Activated B cell treated with CpG ODN at 0.5 μM for 24 hours (primary cell): ENCODE results near the gene RFX6. TPM values are rescaled to one million over a fixed set of nuclear protein-coding genes. Genes with fewer than 3 reads are reported as not detected.
A peak's percentile ranks its signal among the peaks of the same experiment; 100 is the strongest.
"Not testable (repeated sequence)": the region's sequence is repeated elsewhere in the genome, so short reads cannot be mapped to it uniquely, and the experiment has no call there.

Source experiments
- ATAC-seq: fragments of 200-7000 bp; cut with Tn5 transposase; one replicate; pipeline ENCODE4 v1.10.0; 2021; ENCODE audit warnings: low read depth, mild to moderate bottlenecking, moderate library complexity
- CTCF ChIA-PET: fragments of 350-600 bp; sonication (Branson Sonifier 250); formaldehyde crosslinking; loops from one replicate; lab custom pipeline; 2021; ENCODE audit warnings: antibody characterized with exemption; lab: Charles Lee
- POLR2A ChIA-PET: fragments of 350-600 bp; sonication (Branson Sonifier 250); formaldehyde crosslinking; loops from one replicate; lab custom pipeline; 2021; ENCODE audit warnings: antibody characterized with exemption; lab: Charles Lee
- DNase-seq: peaks from one replicate; pipeline ENCODE4 v3.0.0; 2022
- H3K27ac Mint-ChIP-seq: one replicate; pipeline ENCODE4 v1.8.0; 2020; ENCODE audit warnings: mixed read lengths
- H3K27me3 Mint-ChIP-seq: one replicate; pipeline ENCODE4 v1.8.0; 2021; ENCODE audit warnings: mixed read lengths
- H3K36me3 Mint-ChIP-seq: one replicate; pipeline ENCODE4 v1.8.0; 2021; ENCODE audit warnings: low read depth, mixed read lengths
- H3K4me1 Mint-ChIP-seq: one replicate; pipeline ENCODE4 v1.8.0; 2021; ENCODE audit warnings: mixed read lengths
- H3K4me3 Mint-ChIP-seq: one replicate; pipeline ENCODE4 v1.8.0; 2020; ENCODE audit warnings: mild to moderate bottlenecking, mixed read lengths
- H3K9me3 Mint-ChIP-seq: one replicate; pipeline ENCODE4 v1.8.0; 2020; ENCODE audit warnings: mixed read lengths
- CTCF ChIP-seq: fragments of 200-600 bp; IDR thresholded peaks from one replicate; pipeline ENCODE4 v1.8.0; 2022; ENCODE audit warnings: antibody characterized with exemption, mild to moderate bottlenecking
- intact Hi-C: fragments of 100-400 bp; cut with micrococcal nuclease; formaldehyde crosslinking; loops from one replicate; pipeline ENCODE4 v1.15.1; 2024
- total RNA-seq: library from RNA; stranded (reverse); gene quantifications from 2 replicates; pipeline ENCODE4 v1.2.3, GENCODE V29; 2022

The RFX6 gene
- total RNA-seq, result not detected in 2 replicates

DNA sequence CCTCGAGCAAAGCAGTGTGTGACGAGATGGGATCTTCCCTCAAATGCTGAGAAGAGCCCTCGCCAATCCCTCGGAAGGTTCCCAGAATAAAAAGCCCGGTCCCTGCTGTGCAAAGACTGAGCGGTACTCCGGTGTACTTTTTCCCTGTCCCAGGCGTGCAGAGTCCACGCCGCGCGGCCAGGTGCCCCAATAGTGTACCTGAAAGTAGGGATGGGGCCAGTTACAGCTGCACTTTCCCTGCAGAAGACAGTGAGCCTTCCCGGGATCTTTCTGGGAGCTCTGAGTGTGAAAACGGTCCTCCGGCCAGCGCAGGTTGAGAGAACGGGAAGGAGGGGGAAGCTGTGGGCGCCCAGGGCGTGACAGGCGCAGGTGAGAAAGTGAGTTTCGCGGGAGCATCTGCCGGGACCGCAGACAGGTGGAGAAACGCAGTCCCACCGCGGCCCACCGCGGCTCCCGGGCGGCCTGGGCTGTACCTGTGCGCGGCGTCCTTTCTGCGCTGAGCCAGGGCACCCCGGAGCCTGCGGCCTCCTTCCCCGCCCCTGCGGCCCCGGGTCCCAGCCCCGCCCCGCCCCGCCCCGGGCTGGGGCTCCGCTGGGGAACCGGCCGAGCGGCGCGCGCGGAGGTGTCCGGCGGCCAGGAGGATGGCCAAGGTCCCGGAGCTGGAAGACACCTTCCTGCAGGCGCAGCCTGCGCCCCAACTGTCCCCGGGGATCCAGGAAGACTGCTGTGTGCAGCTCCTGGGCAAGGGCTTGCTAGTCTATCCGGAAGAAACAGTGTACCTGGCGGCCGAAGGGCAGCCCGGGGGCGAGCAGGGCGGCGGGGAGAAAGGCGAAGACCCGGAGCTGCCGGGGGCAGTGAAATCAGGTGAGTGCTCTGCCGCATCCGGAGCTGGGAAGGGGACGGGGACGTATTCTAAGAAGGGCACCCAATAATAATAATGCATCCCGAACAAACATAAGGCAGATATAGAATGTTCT lies at the start of gene RFX6:
Gene RFX6 (plus strand): TSS at position 608 of the 977 bp plus-strand sequence. CDS start 34 bp downstream, at position 642.
- no peak for ATAC-seq
- H3K9me3 Mint-ChIP-seq, result peaks cover 6% of the 10 kb centered on the region
- H3K4me3 Mint-ChIP-seq, result peak within 1 kb of the TSS; percentile 61
- ChIA-PET CTCF (no interaction called here), POLR2A (no interaction called here)
- peaks cover 12% of the 10 kb centered on the region for H3K4me1 Mint-ChIP-seq
- H3K36me3 Mint-ChIP-seq, result no peaks in the 10 kb centered on the region
- intact Hi-C loops, result no loop called here
- H3K27me3 Mint-ChIP-seq, result peaks cover 27% of the 10 kb centered on the region
- H3K27ac Mint-ChIP-seq, result no peak within 1 kb of the TSS
- DNase-seq, result no peak
- no peak for TF ChIP-seq CTCF

DNA sequence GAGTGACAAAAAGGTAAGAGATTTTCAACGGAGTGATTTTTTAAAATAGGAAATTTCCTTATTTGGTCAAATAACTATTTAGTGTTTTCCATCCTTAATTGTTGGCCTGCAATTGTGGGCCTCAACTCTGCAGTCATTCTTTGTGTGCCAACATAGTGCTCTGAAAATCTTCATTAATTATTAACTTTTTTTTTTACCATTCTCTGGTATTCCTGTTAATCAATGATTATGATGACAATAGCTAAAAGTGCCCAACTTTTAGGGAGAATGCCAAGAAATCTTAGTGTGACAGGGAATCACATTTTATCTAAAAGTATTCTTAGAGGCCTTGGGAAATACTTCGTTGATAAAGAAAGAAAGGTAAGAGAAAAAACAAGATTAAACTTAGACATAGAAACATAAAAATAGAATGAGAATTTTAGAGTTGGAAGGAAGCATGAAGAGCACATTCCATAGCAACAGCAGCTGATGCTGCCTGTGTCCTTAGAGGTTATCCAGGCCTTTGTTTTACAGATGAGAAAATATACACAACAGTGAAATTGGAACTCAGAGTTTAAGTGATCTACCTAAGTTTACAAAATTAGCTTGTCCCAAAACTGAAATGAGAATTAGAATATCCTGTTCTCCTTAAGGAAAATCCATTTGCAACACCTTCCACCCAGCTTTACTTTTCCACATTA lies 49.3 kb upstream of the RFX6 start:
- peaks cover 9% of the 10 kb centered on the region for H3K9me3 Mint-ChIP-seq
- CTCF ChIA-PET, result no interaction called here
- intact Hi-C loops, result no loop called here
- DNase-seq (no peak), ATAC-seq (no peak)
- H3K36me3 Mint-ChIP-seq, result no peaks in the 10 kb centered on the region
- H3K27me3 Mint-ChIP-seq, result no peaks in the 10 kb centered on the region
- POLR2A ChIA-PET, result no interaction called here
- no peak overlapping the region for H3K4me3 Mint-ChIP-seq
- no peaks in the 10 kb centered on the region for H3K4me1 Mint-ChIP-seq
- no peak overlapping the region for H3K27ac Mint-ChIP-seq
- no peak for TF ChIP-seq CTCF

- POLR2A ChIA-PET, result no interaction called here
- H3K4me3 Mint-ChIP-seq, result no peak within 1 kb of the TSS
- H3K9me3 Mint-ChIP-seq, result peaks cover 3% of the 10 kb centered on the region
- no peak for ATAC-seq
- no peak for TF ChIP-seq CTCF
- DNase-seq, result no peak
- H3K4me1 Mint-ChIP-seq, result no peaks in the 10 kb centered on the region
- H3K27ac Mint-ChIP-seq, result no peak within 1 kb of the TSS
- no peaks in the 10 kb centered on the region for H3K36me3 Mint-ChIP-seq
- intact Hi-C loops, result no loop called here
- CTCF ChIA-PET, result no interaction called here
- H3K27me3 Mint-ChIP-seq, result no peaks in the 10 kb centered on the region
Observed at GRCh38 chr6:116828983-116829382, 48.1 kb upstream of the RFX6 start, which contains the start of gene GPRC6A. Gene GPRC6A, minus strand, starts transcription at chr6:116829083. Its CDS starts 70 bp downstream, at chr6:116829013.

DNA sequence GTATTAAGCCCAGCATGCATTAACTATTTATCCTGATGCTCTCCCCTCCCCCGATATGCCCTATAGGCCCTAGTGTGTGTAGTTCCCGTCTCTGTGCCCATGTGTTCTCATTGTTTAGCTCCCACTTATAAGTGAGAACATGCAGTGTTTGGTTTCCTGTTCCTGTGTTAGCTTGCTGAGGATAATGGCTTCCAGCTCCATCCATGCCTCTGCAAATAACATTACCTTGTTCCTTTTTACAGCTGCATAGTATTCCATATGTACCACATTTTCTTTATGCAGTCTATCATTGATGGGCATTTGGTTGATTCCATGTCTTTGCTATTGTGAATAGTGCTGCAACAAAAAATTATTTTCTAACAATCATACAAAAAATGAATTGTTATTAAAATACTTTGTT lies 42.5 kb upstream of the RFX6 start:
- intact Hi-C loops, POLR2A ChIA-PET, H3K27me3 Mint-ChIP-seq, H3K9me3 Mint-ChIP-seq, DNase-seq, H3K4me1 Mint-ChIP-seq, H3K4me3 Mint-ChIP-seq, ATAC-seq, CTCF ChIA-PET, H3K27ac Mint-ChIP-seq, H3K36me3 Mint-ChIP-seq: not testable (repeated sequence)

DNA sequence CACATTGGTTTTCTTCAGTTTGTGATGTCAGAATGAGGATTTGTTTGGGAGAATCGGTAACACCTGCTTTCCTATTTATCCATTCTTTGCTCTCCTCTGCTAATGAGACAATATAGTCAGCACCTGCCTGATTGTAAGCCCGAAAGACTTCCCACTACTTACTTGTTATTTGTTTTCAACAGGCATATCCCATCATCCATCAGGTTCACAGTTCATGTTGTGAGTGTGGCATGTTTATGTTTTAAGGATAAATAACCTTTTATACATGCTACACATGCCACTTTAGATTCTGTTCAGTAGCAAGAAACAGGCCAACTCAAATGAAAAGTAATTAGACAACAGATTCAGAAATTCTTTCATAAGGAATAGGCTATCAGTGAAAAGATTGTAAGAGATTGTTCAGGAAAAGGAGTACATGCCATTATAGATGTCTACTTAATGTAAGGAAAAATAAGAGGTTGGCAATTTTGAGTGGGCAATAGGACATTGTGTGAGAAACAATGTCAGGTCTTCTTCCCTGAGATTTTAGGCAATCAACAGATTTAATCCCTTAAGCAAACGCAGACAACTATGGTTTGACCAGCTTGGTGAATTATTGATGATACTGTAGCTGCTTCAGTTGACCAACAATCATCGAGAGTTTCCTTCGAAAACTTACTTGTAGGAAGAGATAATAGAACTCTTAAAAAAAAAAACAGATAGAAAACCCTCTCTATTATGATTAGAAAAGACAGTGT lies 40.3 kb upstream of the RFX6 start:
- ChIA-PET CTCF (no interaction called here), POLR2A (no interaction called here)
- no peaks in the 10 kb centered on the region for H3K36me3 Mint-ChIP-seq
- H3K27me3 Mint-ChIP-seq, result no peaks in the 10 kb centered on the region
- no peak for TF ChIP-seq CTCF
- no peak overlapping the region for H3K4me3 Mint-ChIP-seq
- DNase-seq (no peak), ATAC-seq (no peak)
- no peak overlapping the region for H3K27ac Mint-ChIP-seq
- no peaks in the 10 kb centered on the region for H3K4me1 Mint-ChIP-seq
- no peaks in the 10 kb centered on the region for H3K9me3 Mint-ChIP-seq
- intact Hi-C loops, result no loop called here
